Gastrocnemius medialis (tissue), 4 donors: Measurements from ENCODE around the gene CENPX.

Experiments
- POLR2A ChIP-seq, 2 donors: fragments of 450-650 bp; IDR thresholded peaks; one replicate each; pipeline ENCODE4 v1.6.1; 2017; ENCODE audit warnings: antibody characterized with exemption in 2 of 2, mild to moderate bottlenecking in 2 of 2, moderate library complexity in 2 of 2
- TF ChIP-seq, protein P1 (sequence below), 5 experiments: fragments of 450-650 bp in 3 of 5; fragments of 200-600 bp in 2 of 5; sonication (generic) in 2 of 5; IDR thresholded peaks in 4 of 5; conservative IDR thresholded peaks in 1 of 5; 1 replicate in 4 of 5; 2 replicates in 1 of 5; pipeline ENCODE4 v1.5.1; 2016 to 2019; ENCODE audit warnings: antibody characterized with exemption in 5 of 5, mild to moderate bottlenecking in 3 of 5, moderate library complexity in 3 of 5

DNA sequence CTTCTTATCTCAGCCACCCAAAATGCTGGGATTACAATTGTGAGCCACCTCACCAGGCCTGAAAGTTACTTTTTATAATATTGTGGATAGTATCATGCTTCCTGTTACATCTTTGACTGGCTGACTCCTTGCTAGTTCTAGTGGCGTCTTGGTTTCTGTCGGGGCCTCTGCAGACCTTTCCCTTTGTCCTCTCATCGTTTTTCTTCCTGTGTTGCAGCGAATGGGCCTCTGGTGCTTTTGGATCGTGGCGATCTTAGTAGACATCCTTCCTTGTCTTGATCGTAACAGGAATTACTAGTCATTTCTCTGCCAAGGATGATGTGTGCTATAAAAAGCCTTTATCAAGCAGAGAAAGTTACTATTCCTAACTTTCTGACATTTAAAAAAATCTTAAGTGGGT lies 24.5 kb downstream of the CENPX start:
- TF ChIP-seq, protein P1, sequence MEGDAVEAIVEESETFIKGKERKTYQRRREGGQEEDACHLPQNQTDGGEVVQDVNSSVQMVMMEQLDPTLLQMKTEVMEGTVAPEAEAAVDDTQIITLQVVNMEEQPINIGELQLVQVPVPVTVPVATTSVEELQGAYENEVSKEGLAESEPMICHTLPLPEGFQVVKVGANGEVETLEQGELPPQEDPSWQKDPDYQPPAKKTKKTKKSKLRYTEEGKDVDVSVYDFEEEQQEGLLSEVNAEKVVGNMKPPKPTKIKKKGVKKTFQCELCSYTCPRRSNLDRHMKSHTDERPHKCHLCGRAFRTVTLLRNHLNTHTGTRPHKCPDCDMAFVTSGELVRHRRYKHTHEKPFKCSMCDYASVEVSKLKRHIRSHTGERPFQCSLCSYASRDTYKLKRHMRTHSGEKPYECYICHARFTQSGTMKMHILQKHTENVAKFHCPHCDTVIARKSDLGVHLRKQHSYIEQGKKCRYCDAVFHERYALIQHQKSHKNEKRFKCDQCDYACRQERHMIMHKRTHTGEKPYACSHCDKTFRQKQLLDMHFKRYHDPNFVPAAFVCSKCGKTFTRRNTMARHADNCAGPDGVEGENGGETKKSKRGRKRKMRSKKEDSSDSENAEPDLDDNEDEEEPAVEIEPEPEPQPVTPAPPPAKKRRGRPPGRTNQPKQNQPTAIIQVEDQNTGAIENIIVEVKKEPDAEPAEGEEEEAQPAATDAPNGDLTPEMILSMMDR (IDR thresholded peaks at IDR 0.05 in 4 of 5, conservative IDR thresholded peaks at IDR 0.05 in 1 of 5), result no peak
- TF ChIP-seq POLR2A (IDR thresholded peaks at IDR 0.05), result no peak
